MM.1S (cell line): ENCODE measurements around the gene CLASP1.
"Not testable (repeated sequence)": the region's sequence is repeated elsewhere in the genome, so short reads cannot be mapped to it uniquely, and the experiment has no call there.

Experiments
- DNase-seq: peaks from one replicate; pipeline ENCODE4 v3.0.0-alpha.2; 2015
- H2AFZ ChIP-seq: fragments of 300-600 bp; sonication (generic); 2 replicates; pipeline ENCODE4 v1.6.0; 2016; ENCODE audit warnings: antibody characterized with exemption, low read length
- H3F3A ChIP-seq: fragments of 300-600 bp; sonication (generic); 2 replicates; pipeline ENCODE4 v1.6.1; 2016; ENCODE audit warnings: mild to moderate bottlenecking, antibody characterized with exemption, low read length, moderate library complexity, mixed read lengths; ENCODE audit not compliant: insufficient read depth
- H3K27ac ChIP-seq: fragments of 300-600 bp; sonication (generic); 2 replicates; pipeline ENCODE4 v1.5.1; 2016; ENCODE audit warnings: mild to moderate bottlenecking, low read length
- H3K27me3 ChIP-seq: fragments of 300-600 bp; sonication (generic); replicated peaks from 2 replicates; pipeline ENCODE4 v1.6.0; 2016; ENCODE audit warnings: low read length; ENCODE audit not compliant: insufficient read depth
- H3K36me3 ChIP-seq: fragments of 300-600 bp; sonication (generic); replicated peaks from 2 replicates; pipeline ENCODE4 v1.6.1; 2016; ENCODE audit warnings: mild to moderate bottlenecking, low read length, mixed read lengths; ENCODE audit not compliant: insufficient read depth
- H3K4me1 ChIP-seq: fragments of 300-600 bp; sonication (generic); 2 replicates; pipeline ENCODE4 v1.6.1; 2016; ENCODE audit warnings: low read length, mixed read lengths
- H3K4me2 ChIP-seq: fragments of 300-600 bp; sonication (generic); 2 replicates; pipeline ENCODE4 v1.6.0; 2016; ENCODE audit warnings: low read depth, low read length
- H3K4me3 ChIP-seq: fragments of 300-600 bp; sonication (generic); 2 replicates; pipeline ENCODE4 v1.5.1; 2016; ENCODE audit warnings: low read length, mixed read lengths
- H3K79me2 ChIP-seq: fragments of 300-600 bp; sonication (generic); 2 replicates; pipeline ENCODE4 v1.6.1; 2016; ENCODE audit warnings: mixed run types, low read length, mixed read lengths
- H3K9ac ChIP-seq: fragments of 300-600 bp; sonication (generic); 2 replicates; pipeline ENCODE4 v1.6.1; 2016; ENCODE audit warnings: low read length, mixed read lengths
- H3K9me2 ChIP-seq: fragments of 300-600 bp; sonication (generic); replicated peaks from 2 replicates; pipeline ENCODE4 v1.6.1; 2016; ENCODE audit warnings: mild to moderate bottlenecking, low read length, mixed read lengths; ENCODE audit not compliant: insufficient read depth
- H3K9me3 ChIP-seq: fragments of 300-600 bp; sonication (generic); replicated peaks from 2 replicates; pipeline ENCODE4 v1.6.1; 2016; ENCODE audit warnings: mild to moderate bottlenecking, low read length, mixed read lengths; ENCODE audit not compliant: insufficient read depth
- H4K20me1 ChIP-seq: fragments of 300-600 bp; sonication (generic); 2 replicates; pipeline ENCODE4 v1.6.1; 2016; ENCODE audit warnings: mild to moderate bottlenecking, low read length, moderate library complexity, mixed read lengths; ENCODE audit not compliant: insufficient read depth
- CTCF ChIP-seq: fragments of 300-600 bp; sonication (generic); IDR thresholded peaks from 2 replicates; pipeline ENCODE4 v1.5.1; 2016; ENCODE audit warnings: antibody characterized with exemption, low read length, mixed read lengths
- EZH2 ChIP-seq: fragments of 300-600 bp; sonication (generic); optimal IDR thresholded peaks from 2 replicates; pipeline ENCODE3; 2017; ENCODE audit warnings: low read depth, mild to moderate bottlenecking, antibody characterized with exemption, low read length, mixed read lengths
- EZH2phosphoT487 ChIP-seq: fragments of 300-600 bp; sonication (generic); IDR thresholded peaks from 2 replicates; pipeline ENCODE4 v1.6.1; 2018; ENCODE audit warnings: antibody characterized with exemption, low read length

The CLASP1 gene

GRCh38 chr2:121375621-121376159, 273.6 kb downstream of the CLASP1 start:
- Histone ChIP-seq H3K79me2 (no peaks in the 10 kb centered on the region), H3K4me2 (no peak overlapping the region), H3K4me3 (no peak overlapping the region), H3K9me2 (no peaks in the 10 kb centered on the region), H2AFZ (no peak overlapping the region), H3K9me3 (no peaks in the 10 kb centered on the region), H4K20me1 (no peaks in the 10 kb centered on the region), H3K27ac (no peak overlapping the region), H3K9ac (no peak overlapping the region), H3K4me1 (no peaks in the 10 kb centered on the region), H3K27me3 (no peaks in the 10 kb centered on the region), H3F3A (no peaks in the 10 kb centered on the region), H3K36me3 (peaks cover 8% of the 10 kb centered on the region; the same call in 1 of the 2 replicates)
- TF ChIP-seq EZH2 (no peak), EZH2phosphoT487 (no peak), CTCF (no peak)
- no peak for DNase-seq

- not testable (repeated sequence) for H3K9me3 ChIP-seq, H3K36me3 ChIP-seq, H4K20me1 ChIP-seq, H3K9me2 ChIP-seq, H2AFZ ChIP-seq, DNase-seq, H3K4me2 ChIP-seq, H3K27me3 ChIP-seq, H3K9ac ChIP-seq, H3K4me3 ChIP-seq, H3K4me1 ChIP-seq, H3K79me2 ChIP-seq, H3F3A ChIP-seq, H3K27ac ChIP-seq
These were observed 274.7 kb downstream of the CLASP1 start for GRCh38 chr2:121374412-121375075.

GRCh38 chr2:121372721-121373353, 276.4 kb downstream of the CLASP1 start:
- no peaks in the 10 kb centered on the region for H3K79me2 ChIP-seq
- no peaks in the 10 kb centered on the region for H3K4me1 ChIP-seq
- TF ChIP-seq EZH2 (no peak), CTCF (no peak), EZH2phosphoT487 (no peak)
- DNase-seq: no peak
- no peaks in the 10 kb centered on the region for H4K20me1 ChIP-seq
- no peaks in the 10 kb centered on the region for H3K9me2 ChIP-seq
- no peaks in the 10 kb centered on the region for H3F3A ChIP-seq
- no peak overlapping the region for H3K9ac ChIP-seq
- H3K4me2 ChIP-seq: no peak overlapping the region
- H3K4me3 ChIP-seq: no peak overlapping the region
- H2AFZ ChIP-seq: no peak overlapping the region
- H3K27ac ChIP-seq: no peak overlapping the region
- no peaks in the 10 kb centered on the region; the same call in 1 of the 2 replicates for H3K36me3 ChIP-seq
- H3K9me3 ChIP-seq: no peaks in the 10 kb centered on the region
- no peaks in the 10 kb centered on the region for H3K27me3 ChIP-seq

- Histone ChIP-seq H3K79me2 (no peaks in the 10 kb centered on the region), H2AFZ (no peak overlapping the region), H3K9me3 (no peaks in the 10 kb centered on the region), H3K27ac (no peak overlapping the region), H3K36me3 (no peaks in the 10 kb centered on the region; the same call in 1 of the 2 replicates), H3K9me2 (no peaks in the 10 kb centered on the region), H3K4me1 (no peaks in the 10 kb centered on the region), H3K9ac (no peak overlapping the region), H4K20me1 (no peaks in the 10 kb centered on the region), H3K4me2 (no peak overlapping the region), H3K27me3 (no peaks in the 10 kb centered on the region), H3F3A (no peaks in the 10 kb centered on the region), H3K4me3 (no peak overlapping the region)
- no peak for TF ChIP-seq CTCF
- TF ChIP-seq EZH2: no peak
- no peak for TF ChIP-seq EZH2phosphoT487
- no peak for DNase-seq
These were observed 277.2 kb downstream of the CLASP1 start for GRCh38 chr2:121372082-121372481.
